A673 (cell line): ENCODE results near the gene CARF. TPM values are rescaled to one million over a fixed set of nuclear protein-coding genes. Genes with fewer than 3 reads are reported as not detected.
"Not testable (repeated sequence)": the region's sequence is repeated elsewhere in the genome, so short reads cannot be mapped to it uniquely, and the experiment has no call there.

Experiments
- BruUV-seq: library from RNA; stranded (reverse); fragments of 400-500 nt; replicated peaks from 2 replicates; lab custom pipeline; 2021; lab: Mats Ljungman, UMichigan
- CTCF ChIA-PET: fragments of 300-600 bp; sonication (Branson Sonifier 250); formaldehyde crosslinking; loops from one replicate; lab custom pipeline; 2022; ENCODE audit warnings: antibody characterized with exemption; lab: Charles Lee
- POLR2A ChIA-PET: fragments of 300-600 bp; sonication (Branson Sonifier 250); formaldehyde crosslinking; loops from one replicate; lab custom pipeline; 2022; ENCODE audit warnings: antibody characterized with exemption; ENCODE audit not compliant: low non-redundant PET; lab: Charles Lee
- DNase-seq: peaks from one replicate; pipeline ENCODE4 v3.0.0-alpha.2; 2015; ENCODE audit warnings: low spot score
- H3K27ac ChIP-seq: fragments of 200-600 bp; sonication (generic); 2 replicates; pipeline ENCODE4 v1.5.1; 2016; ENCODE audit warnings: mixed run types, low read depth, mild to moderate bottlenecking, mixed read lengths, antibody characterized with exemption, low read length; ENCODE audit not compliant: poor library complexity, severe bottlenecking
- H3K27me3 ChIP-seq: fragments of 200-600 bp; sonication (generic); replicated peaks from 2 replicates; pipeline ENCODE4 v1.6.1; 2017; ENCODE audit warnings: mixed run types, low read depth, mild to moderate bottlenecking, mixed read lengths, antibody characterized with exemption, low read length; ENCODE audit not compliant: insufficient read depth, poor library complexity
- H3K36me3 ChIP-seq: fragments of 200-600 bp; sonication (generic); 2 replicates; pipeline ENCODE4 v1.6.1; 2016; ENCODE audit warnings: mixed run types, mild to moderate bottlenecking, mixed read lengths, antibody characterized with exemption, low read length; ENCODE audit not compliant: insufficient read depth, poor library complexity, severe bottlenecking
- H3K4me1 ChIP-seq: fragments of 200-600 bp; sonication (generic); 2 replicates; pipeline ENCODE4 v1.6.1; 2017; ENCODE audit warnings: mixed run types, mild to moderate bottlenecking, mixed read lengths, antibody characterized with exemption, low read length; ENCODE audit not compliant: insufficient read depth, poor library complexity, severe bottlenecking
- H3K4me3 ChIP-seq: fragments of 200-600 bp; sonication (generic); 2 replicates; pipeline ENCODE4 v1.5.1; 2016; ENCODE audit warnings: low read depth, mixed run types, mild to moderate bottlenecking, mixed read lengths, low read length; ENCODE audit not compliant: poor library complexity, severe bottlenecking
- H3K9me3 ChIP-seq: fragments of 200-600 bp; sonication (generic); 2 replicates; pipeline ENCODE4 v1.6.1; 2016; ENCODE audit warnings: mixed run types, low read depth, mild to moderate bottlenecking, mixed read lengths, antibody characterized with exemption, low read length; ENCODE audit not compliant: poor library complexity, severe bottlenecking
- CTCF ChIP-seq: fragments of 300-800, 200-600 bp; sonication (generic); conservative IDR thresholded peaks from 2 replicates; pipeline ENCODE4 v1.5.1; 2017; ENCODE audit warnings: low read depth, mild to moderate bottlenecking, antibody characterized with exemption, low read length, moderate library complexity, mixed read lengths
- EZH2 ChIP-seq: fragments of 200-600 bp; sonication (generic); IDR thresholded peaks from 2 replicates; pipeline ENCODE4 v1.6.1; 2017; ENCODE audit warnings: borderline replicate concordance, low read depth, mild to moderate bottlenecking, mixed read lengths, antibody characterized with exemption, low read length; ENCODE audit not compliant: poor library complexity, severe bottlenecking
- intact Hi-C: fragments of 100-400 bp; cut with micrococcal nuclease; formaldehyde crosslinking; loops from one replicate; pipeline ENCODE4 v1.10.0; 2022; ENCODE audit not compliant: unreplicated experiment
- total RNA-seq: library from RNA; stranded (reverse); gene quantifications from 2 replicates; pipeline ENCODE4 v1.2.3, GENCODE V29; 2021

The CARF gene
- total RNA-seq, 1 experiment from 2014 or later = 5.1 TPM

- TSS peak; percentile 61 for BruUV-seq
- ChIA-PET POLR2A (no interaction called here), CTCF (interaction anchor here (0.6 kb wide), 1 partner anchor 331 kb away, joined by 4 read pairs; no protein-coding TSS in a partner anchor)
- H3K4me3 ChIP-seq = peak overlapping the region; percentile 75
- TF ChIP-seq EZH2 = no peak
- TF ChIP-seq CTCF = no peak
- intact Hi-C loops = no loop called here
- H3K36me3 ChIP-seq = peaks cover 5% of the 10 kb centered on the region
- H3K9me3 ChIP-seq = no peaks in the 10 kb centered on the region
- H3K27me3 ChIP-seq = no peaks in the 10 kb centered on the region
- peak overlapping the region; percentile 93 for H3K27ac ChIP-seq
- no peaks in the 10 kb centered on the region for H3K4me1 ChIP-seq
- no peak for DNase-seq
Observed at GRCh38 chr2:202911203-202911511, 918 bp upstream of the CARF start.

GRCh38 chr2:202912342-202913201 lies 497 bp downstream of the CARF start:
- Histone ChIP-seq H3K4me3 (peak overlapping the region; percentile 75), H3K27ac (peak overlapping the region; percentile 93)
- BruUV-seq, H3K36me3 ChIP-seq, DNase-seq, CTCF ChIA-PET, H3K4me1 ChIP-seq, H3K27me3 ChIP-seq, POLR2A ChIA-PET, H3K9me3 ChIP-seq: not testable (repeated sequence)
- intact Hi-C loops = loop anchor here (1.0 kb wide), 1 partner anchor 102 kb away; the partner anchor contains the start of gene NBEAL1

DNA sequence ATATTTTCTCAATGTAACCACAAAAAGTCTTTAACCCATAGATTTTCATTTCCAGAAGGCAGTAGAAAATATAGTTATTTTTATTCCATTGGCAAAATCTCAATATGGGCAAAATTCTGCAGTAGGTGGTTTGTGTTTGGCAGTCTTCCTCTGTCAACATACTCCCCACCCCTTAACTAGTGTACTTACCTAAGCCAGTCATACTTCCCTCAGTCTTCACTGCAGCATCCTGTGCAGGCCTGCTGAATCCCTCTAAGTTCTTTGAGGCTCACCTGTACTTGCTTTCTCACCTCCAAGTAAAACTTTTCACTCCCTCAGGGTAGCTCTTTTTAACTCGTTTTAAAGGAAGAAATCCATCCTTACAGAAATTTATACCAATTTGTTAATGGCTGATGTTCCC lies 6.8 kb downstream of the CARF start:
- TF ChIP-seq EZH2 (no peak), CTCF (no peak)
- CTCF ChIA-PET = no interaction called here
- Histone ChIP-seq H3K9me3 (no peaks in the 10 kb centered on the region), H3K27me3 (no peaks in the 10 kb centered on the region), H3K36me3 (no peaks in the 10 kb centered on the region), H3K4me3 (no peak overlapping the region), H3K4me1 (no peaks in the 10 kb centered on the region), H3K27ac (no peak overlapping the region)
- no TSS peak for BruUV-seq
- intact Hi-C loops = no loop called here
- DNase-seq = no peak
- POLR2A ChIA-PET = no interaction called here
